OCI-M1 (cell line): ENCODE data around the gene TMEM233.

Experiments
- DNase-seq: peaks from one replicate; lab custom pipeline; 2025; lab: John Stamatoyannopoulos, UW

TMEM233 gene

DNA sequence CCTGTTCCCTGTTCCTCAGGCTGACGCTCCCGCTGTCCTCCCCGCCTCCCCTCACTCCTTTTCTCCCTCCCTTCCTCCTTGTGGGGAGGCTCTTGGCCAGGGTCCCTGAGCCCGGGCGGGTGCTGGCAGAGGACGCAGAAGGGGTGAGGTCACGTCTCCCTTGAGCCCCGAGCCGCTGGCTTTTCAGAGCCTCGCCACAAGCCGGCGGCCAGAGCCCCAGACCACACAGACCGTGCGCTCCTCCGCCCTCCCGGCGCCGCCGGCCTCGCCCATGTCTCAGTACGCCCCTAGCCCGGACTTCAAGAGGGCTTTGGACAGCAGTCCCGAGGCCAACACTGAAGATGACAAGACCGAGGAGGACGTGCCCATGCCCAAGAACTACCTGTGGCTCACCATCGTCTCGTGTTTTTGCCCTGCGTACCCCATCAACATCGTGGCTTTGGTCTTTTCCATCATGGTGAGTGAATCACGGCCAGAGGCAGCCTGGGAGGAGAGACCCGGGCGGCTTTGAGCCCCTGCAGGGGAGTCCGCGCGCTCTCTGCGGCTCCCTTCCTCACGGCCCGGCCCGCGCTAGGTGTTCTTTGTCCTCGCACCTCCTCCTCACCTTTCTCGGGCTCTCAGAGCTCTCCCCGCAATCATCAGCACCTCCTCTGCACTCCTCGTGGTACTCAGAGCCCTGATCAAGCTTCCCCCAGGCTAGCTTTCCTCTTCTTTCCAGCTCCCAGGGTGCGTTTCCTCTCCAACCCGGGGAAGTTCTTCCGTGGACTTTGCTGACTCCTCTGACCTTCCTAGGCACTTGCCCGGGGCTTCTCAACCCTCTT is at the start of gene TMEM233:
Gene TMEM233, plus strand, starts transcription at position 197 of the 821 bp plus-strand sequence. Its CDS starts 75 bp downstream, at position 272.
- no peak for DNase-seq

DNA sequence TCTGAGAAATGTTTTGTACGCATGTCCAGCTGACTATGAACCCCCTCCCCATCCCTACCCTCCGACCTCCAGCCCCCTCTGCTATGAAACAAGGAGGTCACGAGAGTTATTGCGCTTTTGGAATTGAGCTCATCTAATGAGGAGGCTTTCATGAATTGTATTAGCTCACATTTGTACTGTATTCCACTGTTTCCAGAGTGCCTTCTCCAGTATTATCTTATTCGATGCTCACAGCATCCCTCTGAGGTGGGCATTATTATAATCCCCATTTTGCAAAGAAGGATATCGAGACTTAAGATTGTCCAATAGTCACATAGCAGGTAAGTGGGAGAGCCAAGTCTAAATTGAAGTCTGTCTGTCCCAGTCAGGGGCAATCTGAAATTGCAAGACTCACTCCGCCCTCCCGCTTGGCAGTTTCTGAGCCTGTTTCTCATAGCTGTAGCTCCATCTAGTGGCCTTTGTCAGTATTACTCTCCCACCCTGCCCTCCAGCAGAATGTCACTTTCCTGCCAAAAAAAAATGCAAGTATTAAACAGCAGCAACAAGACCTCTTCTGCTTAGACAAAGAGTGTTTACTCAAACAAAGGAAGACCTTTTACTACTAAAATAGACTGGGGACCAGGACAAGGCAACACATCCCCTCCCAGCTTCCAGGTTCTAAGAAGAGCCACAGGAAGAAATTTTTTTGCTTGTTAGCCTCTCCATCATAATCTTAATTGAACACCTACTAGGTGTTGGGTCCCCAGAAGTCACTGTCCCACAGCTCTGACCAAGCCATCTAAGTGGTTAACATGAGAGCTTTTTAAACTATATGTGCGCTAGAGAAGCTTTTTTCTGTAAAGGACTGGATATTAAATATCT is 48.6 kb upstream of the TMEM233 start:
- peak; percentile 84 for DNase-seq

DNA sequence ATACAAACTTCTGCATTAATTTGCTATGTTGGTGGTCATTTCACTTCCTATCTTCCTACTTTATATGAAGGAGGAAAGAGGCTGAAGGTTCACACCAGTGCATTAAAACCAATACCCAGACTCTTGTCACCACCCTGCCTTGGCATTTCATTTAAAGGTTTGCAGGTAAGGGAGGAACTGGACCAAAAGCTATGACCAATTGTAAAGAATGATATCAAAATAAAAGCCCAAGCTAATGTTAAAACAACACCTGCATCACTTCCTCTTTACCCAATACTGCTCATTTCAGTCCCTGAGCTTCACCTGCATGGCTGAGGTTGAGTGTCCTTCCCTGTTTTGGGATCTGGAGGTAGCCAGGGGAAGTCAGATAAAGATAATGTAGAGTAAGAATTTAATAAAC is 47.2 kb upstream of the TMEM233 start:
- DNase-seq: no peak

DNA sequence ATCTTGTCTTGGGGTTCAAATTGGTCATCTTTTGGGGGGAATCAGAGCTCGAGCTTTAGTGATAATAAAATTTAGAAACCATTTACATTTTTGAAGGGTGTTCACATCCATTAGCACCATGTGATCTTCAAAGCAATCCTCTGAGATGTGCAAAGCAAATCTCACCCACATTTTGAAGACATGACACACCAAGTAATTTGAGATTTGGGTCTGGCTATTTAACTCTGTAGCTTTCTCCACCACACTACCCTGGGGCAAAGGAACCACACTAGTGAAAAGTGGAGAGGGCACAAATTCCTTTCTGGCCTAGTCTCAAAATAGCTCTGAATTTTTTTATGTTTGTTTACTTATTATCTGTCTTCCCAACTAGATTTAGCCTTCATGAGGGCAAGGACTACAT is 46.6 kb upstream of the TMEM233 start:
- no peak for DNase-seq

DNA sequence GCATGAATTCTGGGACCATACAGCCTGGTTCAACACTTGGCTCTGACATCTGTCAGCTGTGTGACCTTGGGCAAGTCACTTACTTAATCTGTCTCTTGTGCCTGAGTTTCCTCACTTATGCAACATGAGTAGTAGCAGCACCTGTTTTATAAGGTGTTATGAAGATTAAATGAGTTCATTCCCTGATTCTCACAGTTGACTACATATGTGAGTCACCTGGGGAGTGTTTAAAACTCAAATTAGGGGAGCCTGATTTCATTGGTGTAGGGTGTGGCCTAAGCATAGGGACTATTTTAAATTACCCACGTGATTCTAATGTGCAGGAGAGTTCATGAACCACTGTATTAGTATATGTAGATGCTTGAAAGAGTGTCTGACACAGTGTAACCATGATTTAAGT is 36.7 kb upstream of the TMEM233 start:
- no peak for DNase-seq

DNA sequence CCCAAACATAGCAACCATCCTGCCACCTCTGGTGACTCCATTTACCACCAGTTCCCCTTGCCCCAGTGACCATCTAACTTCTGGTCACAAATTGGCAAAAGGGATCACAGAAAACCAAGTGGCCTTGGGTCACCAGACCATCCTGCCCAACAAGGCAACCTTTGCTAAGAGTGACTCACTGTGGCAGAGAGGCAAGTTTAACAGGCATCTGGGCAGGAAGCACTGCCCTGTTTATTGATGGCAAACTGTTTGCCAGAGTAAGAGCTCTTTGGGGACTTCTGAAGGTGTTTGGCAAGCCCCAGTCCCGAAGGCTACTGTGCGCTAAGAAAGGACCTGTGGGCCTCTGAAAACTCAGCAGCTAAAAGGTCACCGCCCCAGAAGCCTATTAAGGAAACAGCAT is 28.2 kb upstream of the TMEM233 start:
- no peak for DNase-seq

DNA sequence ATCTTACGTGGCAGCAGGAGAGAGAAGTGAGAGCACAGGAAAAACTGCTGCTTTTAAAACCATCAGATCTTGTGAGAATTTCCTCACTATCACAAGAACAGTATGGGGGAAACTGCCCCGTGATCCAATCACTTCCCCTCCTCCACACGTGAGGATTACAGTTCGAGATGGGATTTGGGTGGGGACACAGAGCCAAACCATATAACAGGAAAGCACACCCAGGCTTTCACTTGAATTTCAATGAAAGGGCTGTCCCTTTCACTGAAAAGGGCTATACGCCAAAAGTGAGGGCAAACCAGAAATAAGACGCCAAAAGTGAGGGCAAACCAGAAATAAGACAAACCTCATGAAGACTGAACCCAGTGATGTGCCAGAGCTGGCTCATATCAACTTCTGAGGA is 22.8 kb upstream of the TMEM233 start:
- DNase-seq: no peak

DNA sequence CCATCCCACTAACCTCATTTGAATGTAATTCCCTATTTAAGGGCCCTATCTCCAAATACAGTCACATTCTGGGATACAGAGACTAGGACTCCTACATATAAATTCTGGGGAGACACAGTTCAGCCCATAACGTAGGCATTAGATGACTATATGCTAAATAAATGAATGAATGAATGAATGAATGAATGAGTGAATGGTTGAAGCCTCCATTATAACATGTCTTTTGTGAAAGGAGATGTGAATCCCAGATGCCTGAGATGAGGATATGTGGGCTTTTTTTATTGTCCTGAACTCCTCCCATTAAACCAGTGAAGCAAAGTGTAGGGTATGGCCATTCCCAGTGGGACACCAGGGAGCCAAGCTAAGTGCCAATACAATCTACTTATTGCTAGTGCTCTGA is 20.5 kb upstream of the TMEM233 start:
- DNase-seq: no peak

DNA sequence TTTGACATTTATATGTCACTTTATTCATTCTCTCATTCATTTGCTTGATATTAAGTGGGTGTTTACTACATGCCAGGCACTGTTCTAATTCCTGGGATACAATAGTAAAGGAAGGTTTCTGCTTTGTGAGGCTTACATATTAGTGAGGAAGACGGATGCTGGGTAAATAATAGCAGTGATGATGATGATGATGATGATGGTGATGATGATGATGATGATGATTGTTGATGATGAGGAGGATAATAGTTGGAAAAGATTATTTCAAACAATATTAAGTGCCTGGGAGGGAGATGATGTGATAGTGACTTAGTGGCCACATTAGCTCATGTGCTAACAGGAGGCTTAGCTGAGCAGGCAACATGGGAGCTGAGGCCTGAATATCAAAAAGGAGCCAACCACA is 19.3 kb upstream of the TMEM233 start:
- DNase-seq: no peak

DNA sequence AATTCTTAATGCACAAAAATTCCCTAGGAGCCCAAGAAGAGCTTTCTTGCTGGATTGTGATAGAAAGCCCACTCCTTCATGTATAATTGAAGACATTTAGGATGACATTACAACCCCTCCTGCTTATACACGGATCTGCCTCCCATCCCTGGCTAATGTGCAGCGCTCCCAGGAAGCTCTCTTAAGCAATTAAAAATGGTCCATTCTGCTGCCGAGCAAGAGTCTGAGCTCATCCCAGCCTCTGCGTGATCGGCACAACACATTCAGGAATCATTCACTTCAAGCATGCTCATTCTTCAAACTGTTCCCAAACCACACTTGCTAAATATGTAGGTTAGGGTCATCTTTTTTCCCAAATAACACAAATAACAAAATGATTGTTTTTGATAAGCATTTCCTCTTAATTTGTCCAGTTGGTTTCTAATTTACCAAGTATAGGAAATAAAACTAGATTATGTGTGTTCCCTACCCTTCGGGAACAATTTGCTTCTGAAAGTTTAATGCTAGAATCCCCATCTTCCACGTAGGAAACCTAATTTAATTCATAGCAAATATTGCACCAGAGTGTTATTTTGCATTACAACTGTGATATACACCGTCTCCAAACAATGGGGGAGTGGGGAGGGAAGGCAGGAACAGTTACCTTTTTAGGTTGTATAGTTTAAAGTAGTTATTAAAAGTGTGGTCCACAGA is 17.3 kb upstream of the TMEM233 start:
- DNase-seq: no peak

DNA sequence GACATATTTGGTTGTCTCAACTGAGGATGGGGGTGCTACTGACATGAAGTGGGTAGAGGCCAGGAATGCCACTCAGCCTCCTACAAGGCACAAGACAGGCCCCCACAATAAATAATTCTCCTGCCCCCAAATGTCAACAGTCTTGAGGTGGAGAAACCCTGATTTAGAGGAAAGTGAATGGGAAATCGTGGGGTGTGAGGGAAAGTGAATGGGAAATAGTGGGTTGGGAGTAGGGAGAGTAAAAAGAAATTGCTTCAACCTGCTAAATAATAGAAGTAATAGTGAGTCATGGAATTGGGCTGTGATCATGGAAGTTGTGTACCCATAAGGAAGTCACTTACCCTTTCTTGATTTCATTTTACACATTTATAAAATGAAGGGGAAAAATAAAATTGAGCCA is 16.7 kb upstream of the TMEM233 start:
- no peak for DNase-seq

DNA sequence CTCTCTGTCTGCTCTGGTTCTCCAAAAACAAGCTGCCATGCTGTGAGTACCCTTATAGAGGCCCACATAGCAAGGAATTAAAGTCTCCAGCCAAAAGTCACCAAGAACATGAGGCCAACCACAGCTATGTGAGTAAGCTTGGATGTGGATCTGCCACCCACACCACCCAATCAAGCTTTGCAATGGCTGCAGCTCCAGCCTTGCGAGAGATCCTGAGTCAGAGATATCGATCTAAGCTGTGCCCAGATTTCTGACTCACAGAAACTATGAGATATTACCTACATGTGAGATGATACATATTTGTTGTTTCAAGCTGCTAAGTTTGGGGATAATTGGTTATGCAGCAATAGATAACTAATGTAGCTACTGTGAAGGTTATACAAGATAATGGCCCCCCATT is 15.5 kb upstream of the TMEM233 start:
- no peak for DNase-seq

DNA sequence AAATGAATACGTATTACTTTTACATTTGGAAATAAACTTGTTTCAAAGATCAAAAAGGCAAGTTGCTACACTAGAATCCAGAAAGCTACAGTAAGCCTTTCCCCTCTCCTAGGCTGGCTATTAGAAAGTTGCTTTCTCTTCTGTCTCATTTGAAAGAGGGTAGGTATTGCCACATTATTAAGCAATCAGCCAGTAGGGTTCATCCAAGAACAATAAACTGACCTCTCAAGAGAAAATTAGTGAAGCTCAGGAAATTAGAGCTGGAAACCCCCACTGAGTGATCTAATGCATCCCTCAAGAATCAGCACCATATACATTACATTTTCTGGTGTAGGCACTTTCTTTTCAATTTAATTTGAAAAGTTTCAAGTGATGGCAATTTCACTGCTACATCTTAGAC is 4.5 kb upstream of the TMEM233 start:
- peak; percentile 31 for DNase-seq

DNA sequence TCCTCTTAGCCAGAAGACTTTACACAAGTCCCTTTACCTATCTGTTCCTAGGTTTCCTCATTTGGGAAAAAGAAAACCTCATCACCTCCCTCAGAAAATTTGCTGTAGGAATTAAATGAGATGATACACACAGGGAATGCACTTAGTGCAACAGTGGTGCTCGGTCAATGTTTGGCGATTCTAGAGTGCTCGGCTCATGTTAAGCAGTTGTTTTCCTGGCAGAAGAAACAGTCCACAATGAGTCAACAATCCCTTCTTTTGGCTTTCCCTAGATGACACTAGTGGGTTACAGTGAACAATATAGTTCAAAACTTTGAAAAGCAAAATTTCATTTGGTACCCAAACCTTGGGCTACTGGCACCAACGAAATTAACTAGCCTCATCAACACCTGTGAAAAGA is 3.9 kb upstream of the TMEM233 start:
- no peak for DNase-seq

DNA sequence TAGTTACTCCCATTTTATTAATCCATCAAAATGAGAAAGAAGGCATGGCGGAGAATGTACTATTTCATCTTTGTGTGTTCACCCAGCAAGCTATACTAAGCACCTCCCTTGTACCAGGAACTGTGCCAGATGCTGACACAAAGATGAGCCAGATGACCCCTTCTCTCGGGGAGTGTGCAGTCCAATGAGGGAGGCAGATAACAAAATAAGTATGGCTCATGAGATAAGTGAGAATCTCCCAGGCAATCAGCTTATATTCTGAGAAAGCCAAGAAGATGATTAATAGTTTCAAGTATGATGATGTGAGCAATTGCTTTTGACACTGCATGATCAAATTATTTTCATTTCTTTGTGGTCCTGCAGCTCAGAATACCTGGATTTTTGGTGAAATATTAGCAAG is 1.3 kb upstream of the TMEM233 start:
- DNase-seq: peak; percentile 73

DNA sequence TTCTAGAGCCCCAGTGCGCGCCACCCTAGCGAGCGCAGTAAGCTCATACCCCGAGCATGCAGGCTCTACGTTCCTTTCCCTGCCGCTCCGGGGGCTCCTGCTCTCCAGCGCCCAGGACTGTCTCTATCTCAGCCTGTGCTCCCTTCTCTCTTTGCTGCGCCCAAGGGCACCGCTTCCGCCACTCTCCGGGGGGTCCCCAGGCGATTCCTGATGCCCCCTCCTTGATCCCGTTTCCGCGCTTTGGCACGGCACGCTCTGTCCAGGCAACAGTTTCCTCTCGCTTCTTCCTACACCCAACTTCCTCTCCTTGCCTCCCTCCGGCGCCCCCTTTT is 791 bp downstream of the TMEM233 start:
- no peak for DNase-seq

DNA sequence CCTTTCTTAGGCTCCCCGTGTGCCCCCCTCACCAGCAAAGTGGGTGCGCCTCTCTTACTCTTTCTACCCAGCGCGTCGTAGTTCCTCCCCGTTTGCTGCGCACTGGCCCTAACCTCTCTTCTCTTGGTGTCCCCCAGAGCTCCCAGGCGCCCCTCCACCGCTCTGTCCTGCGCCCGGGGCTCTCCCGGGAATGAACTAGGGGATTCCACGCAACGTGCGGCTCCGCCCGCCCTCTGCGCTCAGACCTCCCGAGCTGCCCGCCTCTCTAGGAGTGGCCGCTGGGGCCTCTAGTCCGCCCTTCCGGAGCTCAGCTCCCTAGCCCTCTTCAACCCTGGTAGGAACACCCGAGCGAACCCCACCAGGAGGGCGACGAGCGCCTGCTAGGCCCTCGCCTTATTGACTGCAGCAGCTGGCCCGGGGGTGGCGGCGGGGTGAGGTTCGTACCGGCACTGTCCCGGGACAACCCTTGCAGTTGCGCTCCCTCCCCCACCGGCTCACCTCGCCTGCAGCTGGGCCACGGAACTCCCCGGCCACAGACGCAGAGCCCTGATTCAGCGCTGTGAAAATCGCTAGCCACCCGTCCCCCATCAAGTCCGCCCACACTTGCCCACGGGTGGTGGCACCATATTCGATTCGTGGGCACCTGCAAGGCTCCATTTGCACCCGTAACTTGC is 1.3 kb downstream of the TMEM233 start:
- no peak for DNase-seq

DNA sequence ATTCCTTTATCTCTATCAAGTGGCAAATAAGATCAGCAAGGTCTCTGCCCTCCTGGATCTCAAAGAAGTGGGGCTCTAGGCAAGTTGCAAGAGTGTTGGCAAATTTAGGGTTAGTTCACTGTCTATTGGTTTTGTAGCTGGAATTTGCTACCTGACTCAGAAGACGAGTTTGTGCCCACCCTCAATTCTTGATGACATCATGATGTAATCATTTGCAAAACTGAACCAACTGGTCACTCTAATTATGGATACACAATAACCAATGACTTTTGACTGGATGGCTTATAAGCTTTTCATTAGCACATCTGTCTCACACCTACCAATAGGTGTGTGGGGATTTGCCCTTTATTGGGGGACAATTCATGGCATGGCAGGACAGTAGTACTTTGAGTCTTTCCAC is 4.6 kb downstream of the TMEM233 start:
- no peak for DNase-seq

DNA sequence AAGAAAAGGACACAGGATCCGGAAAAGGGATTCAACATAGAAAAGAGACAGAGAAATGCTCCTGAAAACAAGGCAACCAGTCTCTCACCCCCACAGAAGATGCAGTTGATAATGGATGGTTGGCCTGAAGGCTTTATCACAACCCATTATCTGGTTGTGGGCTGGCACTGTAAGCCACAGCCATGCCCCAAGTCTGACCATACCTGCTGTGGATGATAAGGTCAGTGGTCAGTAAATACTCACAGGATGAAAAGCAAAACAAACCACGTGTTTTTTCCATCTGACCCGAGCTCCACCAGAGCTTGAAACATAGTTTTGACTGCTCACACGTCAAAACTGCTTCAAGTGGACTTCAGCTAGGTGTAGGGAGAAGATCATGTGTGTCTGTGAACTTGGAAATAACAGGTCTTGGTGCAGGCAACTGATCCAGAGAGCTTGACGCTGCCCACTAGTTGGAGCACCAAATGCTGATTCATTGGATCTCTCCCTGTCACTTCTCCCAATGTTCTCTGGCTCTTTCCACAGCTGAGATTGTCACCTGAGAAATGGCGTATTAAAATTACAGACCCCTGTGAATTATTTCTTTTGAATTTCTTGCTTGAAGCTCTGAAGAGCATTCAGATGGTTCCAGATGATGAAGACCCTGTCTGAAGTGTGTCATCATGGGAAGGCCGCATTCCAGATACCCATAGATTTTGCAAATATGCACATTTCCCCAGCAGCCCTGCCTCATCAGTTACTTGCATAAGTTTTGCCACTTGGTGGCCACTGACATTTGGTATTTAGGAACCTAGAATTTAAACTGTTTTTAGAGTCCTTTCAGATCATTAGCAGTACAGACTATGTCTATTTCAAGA is 8.5 kb downstream of the TMEM233 start:
- DNase-seq: peak; percentile 64

DNA sequence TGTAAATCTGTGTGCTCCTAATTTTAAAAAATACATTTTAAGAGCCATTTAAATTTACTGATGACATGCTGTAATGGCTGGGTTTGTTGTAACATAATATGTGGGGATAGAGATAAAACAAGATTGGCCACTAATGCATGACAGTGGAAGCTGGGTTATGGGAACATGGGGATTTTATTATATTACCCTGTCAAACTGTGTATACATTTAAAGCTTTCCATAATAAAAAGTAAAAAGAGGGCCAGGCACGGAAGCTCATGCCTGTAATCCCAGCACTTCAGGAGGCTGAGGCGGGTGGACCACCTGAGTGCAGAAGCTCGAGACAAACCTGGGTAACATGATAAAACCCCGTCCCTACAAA is 9.1 kb downstream of the TMEM233 start:
- no peak for DNase-seq

DNA sequence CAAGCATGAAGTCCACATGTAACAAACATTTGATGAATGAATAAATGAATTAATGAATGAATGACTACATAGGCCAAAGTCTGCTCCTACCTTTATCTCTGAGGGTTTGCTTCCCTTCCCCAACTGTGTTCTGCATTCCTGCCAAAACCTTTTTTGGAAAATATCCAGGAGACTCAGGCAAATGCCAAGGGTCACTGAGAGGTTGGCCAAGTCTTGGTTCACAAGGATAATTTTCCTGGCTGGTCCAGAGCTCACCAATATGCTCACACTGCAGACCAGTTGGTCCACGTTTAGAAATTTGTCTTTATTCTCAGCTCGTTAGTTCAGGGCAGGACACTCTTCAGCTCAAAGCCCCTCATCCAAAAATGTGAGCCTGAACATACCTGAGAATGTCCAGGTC is 10.2 kb downstream of the TMEM233 start:
- DNase-seq: no peak
